Loucy (cell line): Measurements from ENCODE around the gene IKBKG.

Experiments used
- H2AFZ ChIP-seq: fragments of 200-600 bp; sonication (generic); 2 replicates; pipeline ENCODE4 v1.6.0; 2016; ENCODE audit warnings: antibody characterized with exemption, mild to moderate bottlenecking, low read length, moderate library complexity
- H3F3A ChIP-seq: fragments of 200-600 bp; 2 replicates; pipeline ENCODE4 v1.6.0; 2016; ENCODE audit warnings: antibody characterized with exemption, low read depth, mild to moderate bottlenecking
- H3K27me3 ChIP-seq: fragments of 200-600 bp; sonication (generic); 2 replicates; pipeline ENCODE4 v1.6.1; 2014; ENCODE audit warnings: low read length, mild to moderate bottlenecking; ENCODE audit not compliant: insufficient read depth, poor library complexity, severe bottlenecking
- H3K36me3 ChIP-seq: fragments of 200-600 bp; sonication (generic); 2 replicates; pipeline ENCODE4 v1.6.1; 2016; ENCODE audit warnings: low read length; ENCODE audit not compliant: insufficient read depth
- H3K4me1 ChIP-seq: fragments of 200-600 bp; sonication (generic); 2 replicates; pipeline ENCODE4 v1.5.1; 2014; ENCODE audit warnings: low read length, mild to moderate bottlenecking; ENCODE audit not compliant: insufficient read depth, poor library complexity, severe bottlenecking
- H3K4me2 ChIP-seq: fragments of 200-600 bp; sonication (generic); 2 replicates; pipeline ENCODE4 v1.6.0; 2014; ENCODE audit warnings: antibody characterized with exemption, low read length, low read depth, mild to moderate bottlenecking; ENCODE audit not compliant: poor library complexity, severe bottlenecking
- H3K4me3 ChIP-seq: fragments of 200-600 bp; sonication (generic); 2 replicates; pipeline ENCODE4 v1.5.1; 2014; ENCODE audit warnings: low read length, mild to moderate bottlenecking, mixed read lengths; ENCODE audit not compliant: poor library complexity, severe bottlenecking
- H3K79me2 ChIP-seq: fragments of 200-600 bp; sonication (generic); 2 replicates; pipeline ENCODE4 v1.6.1; 2014; ENCODE audit warnings: low read length; ENCODE audit not compliant: insufficient read depth
- H3K9ac ChIP-seq: fragments of 200-600 bp; sonication (generic); 2 replicates; pipeline ENCODE4 v1.6.0; 2014; ENCODE audit warnings: mild to moderate bottlenecking, low read depth, low read length, moderate library complexity; ENCODE audit not compliant: poor library complexity, severe bottlenecking
- H3K9me2 ChIP-seq: fragments of 200-600 bp; sonication (generic); replicated peaks from 2 replicates; pipeline ENCODE4 v1.6.1; 2016; ENCODE audit warnings: low read depth, low read length, mixed read lengths
- H3K9me3 ChIP-seq: fragments of 200-600 bp; sonication (generic); 2 replicates; pipeline ENCODE4 v1.6.1; 2014; ENCODE audit warnings: mild to moderate bottlenecking, antibody characterized with exemption, low read length, low read depth; ENCODE audit not compliant: insufficient read depth
- H4K20me1 ChIP-seq: fragments of 200-600 bp; sonication (generic); 2 replicates; pipeline ENCODE4 v1.6.0; 2014; ENCODE audit warnings: antibody characterized with exemption, low read length, mild to moderate bottlenecking; ENCODE audit not compliant: insufficient read depth, poor library complexity, severe bottlenecking
- CTCF ChIP-seq: fragments of 200-600 bp; sonication (generic); conservative IDR thresholded peaks from 2 replicates; pipeline ENCODE4 v1.5.1; 2014; ENCODE audit warnings: mild to moderate bottlenecking, antibody characterized with exemption, low read length
- EZH2phosphoT487 ChIP-seq: fragments of 200-600 bp; IDR thresholded peaks from 2 replicates; pipeline ENCODE4 v1.6.1; 2018; ENCODE audit warnings: antibody characterized with exemption, mild to moderate bottlenecking, moderate library complexity, borderline replicate concordance

IKBKG gene

DNA sequence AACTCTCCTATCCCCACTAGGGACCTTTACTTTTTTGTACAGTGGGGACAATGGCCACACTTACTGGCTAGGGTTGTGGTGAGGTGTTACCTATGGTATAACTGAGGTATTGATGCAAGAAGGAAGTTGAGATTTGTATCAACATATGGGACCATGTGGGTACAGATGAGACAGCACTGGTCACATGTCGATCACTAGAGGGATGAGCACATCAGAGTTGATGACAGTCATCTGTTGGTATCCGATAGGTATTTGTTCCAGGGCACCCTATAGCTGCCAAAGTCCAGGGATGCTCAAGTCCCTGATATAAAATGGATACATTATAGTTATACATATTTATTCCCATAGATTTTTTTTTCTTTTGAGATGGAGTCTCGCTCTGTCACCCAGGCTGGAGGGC lies 44.4 kb upstream of the IKBKG start:
- H4K20me1 ChIP-seq, result no peaks in the 10 kb centered on the region
- H3K4me3 ChIP-seq, result no peak overlapping the region
- H3K36me3 ChIP-seq, result no peaks in the 10 kb centered on the region
- H3K9me3 ChIP-seq, result no peaks in the 10 kb centered on the region
- H3K79me2 ChIP-seq, result no peaks in the 10 kb centered on the region
- TF ChIP-seq CTCF (no peak), EZH2phosphoT487 (no peak)
- no peak overlapping the region for H2AFZ ChIP-seq
- no peaks in the 10 kb centered on the region for H3F3A ChIP-seq
- H3K4me2 ChIP-seq, result no peak overlapping the region
- H3K9ac ChIP-seq, result no peak overlapping the region
- no peaks in the 10 kb centered on the region for H3K27me3 ChIP-seq
- H3K4me1 ChIP-seq, result no peaks in the 10 kb centered on the region
- H3K9me2 ChIP-seq, result no peaks in the 10 kb centered on the region

DNA sequence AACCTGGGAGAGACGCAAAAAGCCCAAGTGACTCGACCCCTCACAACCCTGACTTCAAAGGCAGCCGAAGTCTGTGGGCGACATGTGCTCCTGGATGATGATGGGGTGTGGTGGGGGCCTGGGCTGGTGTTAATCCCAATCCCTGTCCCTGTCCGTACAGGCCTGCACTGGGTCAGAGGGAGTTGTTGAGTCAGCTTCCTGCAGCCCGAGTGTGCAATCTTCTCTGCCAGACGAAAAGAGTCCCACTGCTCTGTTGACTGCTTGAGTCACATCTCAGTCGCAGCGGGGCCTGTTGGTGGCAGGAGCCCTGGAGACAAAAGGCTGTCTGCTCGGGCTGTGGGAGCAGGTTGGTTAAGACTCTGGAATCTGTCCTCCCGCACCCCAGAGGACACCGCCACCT lies 41.7 kb upstream of the IKBKG start:
- H3K36me3 ChIP-seq, result no peaks in the 10 kb centered on the region
- no peaks in the 10 kb centered on the region for H3F3A ChIP-seq
- H3K9ac ChIP-seq, result no peak overlapping the region
- H3K9me2 ChIP-seq, result no peaks in the 10 kb centered on the region
- no peak overlapping the region for H3K4me2 ChIP-seq
- no peaks in the 10 kb centered on the region for H4K20me1 ChIP-seq
- no peaks in the 10 kb centered on the region for H3K4me1 ChIP-seq
- H3K4me3 ChIP-seq, result no peak overlapping the region
- H3K27me3 ChIP-seq, result no peaks in the 10 kb centered on the region
- H2AFZ ChIP-seq, result no peak overlapping the region
- H3K79me2 ChIP-seq, result no peaks in the 10 kb centered on the region
- no peak for TF ChIP-seq EZH2phosphoT487
- TF ChIP-seq CTCF, result no peak
- no peaks in the 10 kb centered on the region for H3K9me3 ChIP-seq

DNA sequence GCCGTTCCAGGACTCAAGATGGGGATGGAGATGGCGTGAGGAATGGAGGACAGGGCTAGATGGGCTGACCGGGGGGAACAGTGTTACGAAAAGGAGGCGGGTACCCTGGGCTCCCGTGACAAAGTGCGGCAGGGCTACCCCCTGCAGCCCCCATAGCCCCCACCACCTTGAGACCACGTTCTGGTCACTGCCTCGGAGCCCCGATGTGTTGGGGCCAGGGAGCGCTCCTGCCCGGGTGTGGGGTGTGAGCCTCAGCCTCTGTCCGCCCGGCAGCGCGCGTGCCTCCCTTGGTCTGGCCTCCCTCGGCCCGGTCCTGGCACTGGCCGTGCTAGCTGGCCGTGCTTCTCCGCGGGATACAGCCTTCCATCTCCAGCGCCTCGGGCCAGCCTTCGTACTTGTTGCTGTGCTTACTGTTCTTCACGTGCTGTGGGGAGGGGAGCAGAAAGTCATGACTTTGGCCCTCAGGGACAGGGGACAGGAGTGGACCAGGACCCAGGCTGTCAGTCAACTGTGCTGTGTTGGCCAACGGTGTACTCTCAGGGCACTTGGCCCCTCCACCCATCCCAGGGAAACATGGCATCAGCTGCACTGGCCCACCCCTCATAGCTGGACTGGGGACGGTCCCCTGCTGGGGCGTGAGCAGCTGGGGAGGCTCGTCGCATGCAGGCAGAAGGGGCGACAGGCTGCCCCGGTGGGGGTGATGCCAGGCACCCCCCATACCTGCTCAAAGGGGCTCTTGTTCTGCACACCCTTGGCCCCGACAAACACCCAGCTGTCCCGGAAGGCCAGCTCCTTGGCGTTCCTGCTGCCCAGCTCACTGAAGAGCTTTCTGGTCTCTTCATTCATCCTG lies 40.7 kb upstream of the IKBKG start:
- Histone ChIP-seq H3K9ac (no peak overlapping the region), H3K4me3 (no peak overlapping the region), H3K9me2 (no peaks in the 10 kb centered on the region), H3K4me1 (peaks cover 9% of the 10 kb centered on the region), H3K79me2 (no peaks in the 10 kb centered on the region), H2AFZ (no peak overlapping the region), H3K27me3 (no peaks in the 10 kb centered on the region), H3F3A (no peaks in the 10 kb centered on the region), H3K4me2 (no peak overlapping the region), H3K36me3 (no peaks in the 10 kb centered on the region), H4K20me1 (no peaks in the 10 kb centered on the region), H3K9me3 (no peaks in the 10 kb centered on the region)
- no peak for TF ChIP-seq EZH2phosphoT487
- no peak for TF ChIP-seq CTCF
